WTC11 (cell line): ENCODE data around the gene GUCA2A.

Experiments used
- CTCF ChIP-seq: fragments of 200-600 bp; IDR thresholded peaks from 2 replicates; pipeline ENCODE4 v1.8.0; 2022; ENCODE audit warnings: antibody characterized with exemption
- SMAD3 ChIP-seq: sonication (generic); formaldehyde crosslinking; IDR thresholded peaks from 2 replicates; pipeline ENCODE4 v1.8.0; 2022; ENCODE audit warnings: missing genetic modification reagents, mild to moderate bottlenecking, borderline replicate concordance

GRCh38 chr1:42150651-42151050, 13.9 kb downstream of the GUCA2A start:
- TF ChIP-seq CTCF (no peak), SMAD3 (CRISPR knock-in tag) (no peak)
